Activated T-cell treated with anti-CD3 and anti-CD28 coated beads for 24 hours (primary cell): ENCODE results near the gene NPPB.
A peak's percentile ranks its signal among the peaks of the same experiment; 100 is the strongest.

Experiments
- DNase-seq: peaks from one replicate; pipeline ENCODE4 v3.0.0-alpha.2; 2020; ENCODE audit warnings: low read depth

NPPB gene

GRCh38 chr1:11880911-11881748, 22.4 kb upstream of the NPPB start:
- DNase-seq = no peak

GRCh38 chr1:11880181-11880575, 21.4 kb upstream of the NPPB start:
- DNase-seq = no peak

GRCh38 chr1:11879311-11880180, 20.8 kb upstream of the NPPB start:
- DNase-seq = no peak

- DNase-seq = no peak
These were observed 20.1 kb upstream of the NPPB start for GRCh38 chr1:11878891-11879190.

GRCh38 chr1:11878081-11878890, 19.5 kb upstream of the NPPB start:
- DNase-seq = no peak

GRCh38 chr1:11877074-11877473, 18.3 kb upstream of the NPPB start:
- DNase-seq = no peak

GRCh38 chr1:11875094-11875493, 16.3 kb upstream of the NPPB start:
- no peak for DNase-seq

- no peak for DNase-seq
These were observed 15.9 kb upstream of the NPPB start for GRCh38 chr1:11874624-11875023.

- no peak for DNase-seq
These were observed 15.5 kb upstream of the NPPB start for GRCh38 chr1:11874258-11874562.

- DNase-seq = no peak
These were observed 14.9 kb upstream of the NPPB start for GRCh38 chr1:11873395-11874257.

GRCh38 chr1:11872545-11872944, 13.8 kb upstream of the NPPB start:
- DNase-seq = no peak

- no peak for DNase-seq
These were observed 11.0 kb upstream of the NPPB start for GRCh38 chr1:11869650-11870207.

- no peak for DNase-seq
These were observed 10.4 kb upstream of the NPPB start for GRCh38 chr1:11869104-11869503.

- DNase-seq = no peak
These were observed 9.7 kb upstream of the NPPB start for GRCh38 chr1:11868331-11868980.

GRCh38 chr1:11862890-11863289, 4.1 kb upstream of the NPPB start:
- no peak for DNase-seq

- no peak for DNase-seq
These were observed 1.8 kb upstream of the NPPB start for GRCh38 chr1:11860587-11860986.

GRCh38 chr1:11860083-11860482, 1.3 kb upstream of the NPPB start:
- DNase-seq = no peak

- DNase-seq = peak; percentile 54
These were observed 475 bp upstream of the NPPB start for GRCh38 chr1:11858968-11859871.

- DNase-seq = no peak
These were observed 587 bp downstream of the NPPB start for GRCh38 chr1:11858158-11858557.
